GM12864 (cell line): Measurements from ENCODE around the gene MAIP1.

Source experiments
- DNase-seq: peaks from one replicate; pipeline ENCODE4 v3.0.0-alpha.2; 2011; ENCODE audit warnings: low read depth
- H3K4me3 ChIP-seq: 2 replicates; pipeline ENCODE4 v1.5.1; 2011; ENCODE audit warnings: mild to moderate bottlenecking, low read depth, low read length, control low read depth
- CTCF ChIP-seq: IDR thresholded peaks from 2 replicates; pipeline ENCODE4 v1.5.1; 2011; ENCODE audit warnings: low read depth, mild to moderate bottlenecking, moderate library complexity, low read length, control low read depth, inconsistent platforms; ENCODE audit errors: missing control alignments

MAIP1 gene

GRCh38 chr2:200012401-200012800 lies 57.0 kb downstream of the MAIP1 start:
- no peak for DNase-seq
- H3K4me3 ChIP-seq = no peak overlapping the region

More at GRCh38 chr2:200012401-200012800, 57.0 kb downstream of the MAIP1 start:
- TF ChIP-seq CTCF = no peak
